GM12801 (cell line): ENCODE results near the gene SCFD2.

ENCODE experiments used
- CTCF ChIP-seq: IDR thresholded peaks from one replicate; pipeline ENCODE4 v1.5.1; 2011; ENCODE audit warnings: control low read depth; ENCODE audit not compliant: insufficient read length; ENCODE audit errors: extremely low read depth

SCFD2 gene

GRCh38 chr4:53130896-53131561, 234.8 kb downstream of the SCFD2 start:
- no peak for TF ChIP-seq CTCF

- TF ChIP-seq CTCF: no peak
Observed at GRCh38 chr4:53128706-53129357, 237.0 kb downstream of the SCFD2 start.

GRCh38 chr4:53128231-53128630, 237.6 kb downstream of the SCFD2 start:
- TF ChIP-seq CTCF: no peak

GRCh38 chr4:53127365-53127764, 238.5 kb downstream of the SCFD2 start:
- TF ChIP-seq CTCF: no peak

- TF ChIP-seq CTCF: no peak
Observed at GRCh38 chr4:53126099-53126498, 239.8 kb downstream of the SCFD2 start.

- TF ChIP-seq CTCF: no peak
Observed at GRCh38 chr4:53123819-53124218, 242.0 kb downstream of the SCFD2 start.

- no peak for TF ChIP-seq CTCF
Observed at GRCh38 chr4:53123171-53123570, 242.7 kb downstream of the SCFD2 start.
